ENCODE data around the gene BEST1. TPM values are rescaled to one million over a fixed set of nuclear protein-coding genes. Genes with fewer than 3 reads are reported as not detected.
A peak's percentile ranks its signal among the peaks of the same experiment; 100 is the strongest.

Gene BEST1
- total RNA-seq, 4 donors from 2014 or later, result 0.67 to 3.3 (median 1.9) TPM

DNA sequence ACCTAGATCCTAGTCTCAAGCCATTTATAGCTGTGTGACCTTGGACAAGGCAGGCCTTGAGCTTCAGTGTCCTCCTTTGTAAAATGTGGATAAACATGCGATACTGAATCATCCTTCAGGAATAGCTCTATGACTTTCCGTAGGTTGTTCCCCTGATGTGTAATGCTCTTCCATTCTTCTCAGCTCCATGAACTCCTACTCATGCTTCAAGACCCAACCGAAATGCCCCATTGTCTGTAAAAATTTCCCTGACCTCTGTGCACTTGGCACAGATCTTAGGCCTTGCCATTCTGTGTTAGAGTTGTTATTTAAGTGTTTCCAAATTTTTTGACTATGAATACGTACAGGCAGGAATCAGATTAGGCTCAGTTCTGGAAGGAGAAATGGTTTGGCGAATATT, 3.3 kb upstream of the BEST1 start:
- Histone ChIP-seq H3K27me3 (no peaks in the 10 kb centered on the region), H3K36me3 (no peaks in the 10 kb centered on the region), H3K4me3 (replicated peaks in 1 of 3) (no peak overlapping the region), H3K9me3 (no peaks in the 10 kb centered on the region), H3K27ac (no peak overlapping the region), H3K4me1 (peaks cover 5 to 11% of the 10 kb centered on the region in 2 donors)
- TF ChIP-seq POLR2A (IDR thresholded peaks at IDR 0.05), result no peak
- no peak for DNase-seq
- 97% methylated on average over 5 of the region's 5 CpGs for WGBS, 2 donors
- intact Hi-C loops (cut with DNase I), result loop anchor here (5.0 kb wide), 3 partner anchors 45 to 150 kb away; no protein-coding TSS in a partner anchor

DNA sequence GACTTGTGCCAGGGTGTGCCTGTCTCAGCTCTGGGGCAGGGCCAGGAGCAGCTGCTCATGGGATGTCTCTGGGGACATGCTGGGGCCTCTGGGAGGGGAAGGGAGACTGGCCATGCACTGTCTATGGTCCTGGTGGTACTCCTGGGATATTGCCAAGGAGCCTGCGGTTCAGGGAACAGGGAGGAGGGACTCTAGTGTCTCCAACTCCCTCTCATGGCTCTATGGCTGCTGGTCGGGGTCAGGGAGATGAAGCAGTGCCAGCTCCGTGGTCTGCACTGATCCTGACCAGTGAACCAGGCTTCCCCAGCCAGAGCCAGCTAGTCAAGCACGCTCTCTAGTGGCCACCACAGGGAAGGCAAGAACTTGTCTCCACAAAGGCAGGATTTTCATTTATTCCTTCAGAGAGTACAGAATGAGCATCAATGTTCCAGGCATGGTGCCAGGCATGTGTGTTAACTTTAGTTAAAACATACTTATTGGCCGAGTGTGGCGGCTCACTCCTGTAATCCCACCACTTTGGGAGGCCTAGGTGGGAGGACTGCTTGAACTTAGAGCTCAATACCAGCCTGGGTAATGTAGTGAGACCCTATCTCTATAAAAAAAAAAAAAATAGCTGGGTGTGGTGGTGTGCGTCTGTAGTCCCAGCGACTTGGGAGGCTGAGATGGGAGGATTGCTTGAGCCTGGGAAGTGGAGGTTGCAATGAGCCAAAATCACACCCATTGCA, 2.5 kb upstream of the BEST1 start:
- Histone ChIP-seq H3K4me1 (peaks cover 5 to 11% of the 10 kb centered on the region in 2 donors), H3K36me3 (no peaks in the 10 kb centered on the region), H3K9me3 (no peaks in the 10 kb centered on the region), H3K27ac (no peak overlapping the region), H3K4me3 (replicated peaks in 1 of 3) (no peak overlapping the region), H3K27me3 (no peaks in the 10 kb centered on the region)
- peak; percentile 91 for DNase-seq
- TF ChIP-seq, protein P1, sequence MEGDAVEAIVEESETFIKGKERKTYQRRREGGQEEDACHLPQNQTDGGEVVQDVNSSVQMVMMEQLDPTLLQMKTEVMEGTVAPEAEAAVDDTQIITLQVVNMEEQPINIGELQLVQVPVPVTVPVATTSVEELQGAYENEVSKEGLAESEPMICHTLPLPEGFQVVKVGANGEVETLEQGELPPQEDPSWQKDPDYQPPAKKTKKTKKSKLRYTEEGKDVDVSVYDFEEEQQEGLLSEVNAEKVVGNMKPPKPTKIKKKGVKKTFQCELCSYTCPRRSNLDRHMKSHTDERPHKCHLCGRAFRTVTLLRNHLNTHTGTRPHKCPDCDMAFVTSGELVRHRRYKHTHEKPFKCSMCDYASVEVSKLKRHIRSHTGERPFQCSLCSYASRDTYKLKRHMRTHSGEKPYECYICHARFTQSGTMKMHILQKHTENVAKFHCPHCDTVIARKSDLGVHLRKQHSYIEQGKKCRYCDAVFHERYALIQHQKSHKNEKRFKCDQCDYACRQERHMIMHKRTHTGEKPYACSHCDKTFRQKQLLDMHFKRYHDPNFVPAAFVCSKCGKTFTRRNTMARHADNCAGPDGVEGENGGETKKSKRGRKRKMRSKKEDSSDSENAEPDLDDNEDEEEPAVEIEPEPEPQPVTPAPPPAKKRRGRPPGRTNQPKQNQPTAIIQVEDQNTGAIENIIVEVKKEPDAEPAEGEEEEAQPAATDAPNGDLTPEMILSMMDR (IDR thresholded peaks at IDR 0.05), result peak; percentile 70 to 94 (median 89)
- no peak for TF ChIP-seq POLR2A (IDR thresholded peaks at IDR 0.05)
- WGBS, 2 donors, result 8 to 14% methylated on average over 6 to 7 of the region's 8 CpGs
- intact Hi-C loops (cut with DNase I), result loop anchor here (5.0 kb wide), 3 partner anchors 45 to 150 kb away; no protein-coding TSS in a partner anchor

DNA sequence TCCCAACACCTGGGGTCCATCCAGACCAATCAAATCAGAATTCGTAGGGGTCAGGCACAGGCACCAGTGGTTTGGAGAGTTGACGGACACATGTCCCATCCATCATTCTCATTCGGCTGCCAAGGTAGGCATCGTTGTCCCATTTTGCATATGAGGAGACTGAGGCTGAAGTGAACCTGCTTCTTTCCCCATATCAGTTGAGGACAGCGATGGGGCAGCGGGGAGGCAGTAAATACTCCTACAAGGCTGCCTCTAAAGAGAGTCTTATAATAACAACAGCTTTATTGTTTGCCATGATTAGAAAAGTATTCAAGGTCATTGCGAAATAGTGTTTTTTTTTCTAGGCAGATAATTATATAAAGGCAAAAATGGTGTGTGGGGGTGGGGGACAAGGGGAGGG, 1.6 kb upstream of the BEST1 start:
- Histone ChIP-seq H3K27me3 (no peaks in the 10 kb centered on the region), H3K36me3 (no peaks in the 10 kb centered on the region), H3K4me1 (peaks cover 5 to 11% of the 10 kb centered on the region in 2 donors), H3K9me3 (no peaks in the 10 kb centered on the region), H3K27ac (no peak overlapping the region), H3K4me3 (replicated peaks in 1 of 3) (no peak overlapping the region)
- no peak for TF ChIP-seq POLR2A (IDR thresholded peaks at IDR 0.05)
- TF ChIP-seq, protein P1 (IDR thresholded peaks at IDR 0.05), result no peak
- no peak for DNase-seq
- 89% methylated on average over 7 of the region's 7 CpGs for WGBS, 2 donors
- intact Hi-C loops (cut with DNase I), result loop anchor here (5.0 kb wide), 3 partner anchors 46 to 151 kb away; no protein-coding TSS in a partner anchor

GRCh38 chr11:61949169-61950034, 749 bp upstream of the BEST1 start:
- intact Hi-C loops (cut with DNase I), result loop anchor here (5.0 kb wide), 3 partner anchors 47 to 152 kb away; no protein-coding TSS in a partner anchor
- Histone ChIP-seq H3K27me3 (no peaks in the 10 kb centered on the region), H3K36me3 (no peaks in the 10 kb centered on the region), H3K27ac (no peak overlapping the region), H3K4me1 (peaks cover 5 to 11% of the 10 kb centered on the region in 2 donors), H3K4me3 (replicated peaks in 1 of 3) (no peak overlapping the region), H3K9me3 (no peaks in the 10 kb centered on the region)
- WGBS, 2 donors, result 46 to 49% methylated on average over 9 of the region's 9 CpGs
- peak; percentile 30 to 42 for DNase-seq
- TF ChIP-seq, protein P1 (IDR thresholded peaks at IDR 0.05), result no peak
- TF ChIP-seq POLR2A (IDR thresholded peaks at IDR 0.05), result peak in 1 of 2 donors; percentile 16

GRCh38 chr11:61951484-61952135, 1.5 kb downstream of the BEST1 start:
- H3K9me3 ChIP-seq, result no peaks in the 10 kb centered on the region
- WGBS, 2 donors, result 90 to 98% methylated on average over 7 to 11 of the region's 11 CpGs
- DNase-seq, result no peak

More at GRCh38 chr11:61951484-61952135, 1.5 kb downstream of the BEST1 start:
- intact Hi-C loops (cut with DNase I), result no loop called here
- no peak for TF ChIP-seq POLR2A (IDR thresholded peaks at IDR 0.05)
- TF ChIP-seq, protein P1 (IDR thresholded peaks at IDR 0.05), result no peak
- H3K4me1 ChIP-seq, result peaks cover 12 to 26% of the 10 kb centered on the region in 2 donors
- no peaks in the 10 kb centered on the region for H3K27me3 ChIP-seq
- no peak overlapping the region for H3K4me3 ChIP-seq (replicated peaks in 1 of 3)
- H3K27ac ChIP-seq, result no peak overlapping the region
- no peaks in the 10 kb centered on the region for H3K36me3 ChIP-seq
